GM20000 (cell line): ENCODE measurements around the gene IL1R1.
"Not testable (repeated sequence)": the region's sequence is repeated elsewhere in the genome, so short reads cannot be mapped to it uniquely, and the experiment has no call there.

Source experiments
- DNase-seq: peaks from one replicate; pipeline ENCODE4 v3.0.0; 2012; ENCODE audit warnings: low spot score
- TF ChIP-seq, protein P1 (sequence below): IDR thresholded peaks from 2 replicates; pipeline ENCODE4 v1.5.1; 2012; ENCODE audit warnings: mild to moderate bottlenecking, control low read depth; ENCODE audit errors: extremely low read depth, missing control alignments

Gene IL1R1

DNA sequence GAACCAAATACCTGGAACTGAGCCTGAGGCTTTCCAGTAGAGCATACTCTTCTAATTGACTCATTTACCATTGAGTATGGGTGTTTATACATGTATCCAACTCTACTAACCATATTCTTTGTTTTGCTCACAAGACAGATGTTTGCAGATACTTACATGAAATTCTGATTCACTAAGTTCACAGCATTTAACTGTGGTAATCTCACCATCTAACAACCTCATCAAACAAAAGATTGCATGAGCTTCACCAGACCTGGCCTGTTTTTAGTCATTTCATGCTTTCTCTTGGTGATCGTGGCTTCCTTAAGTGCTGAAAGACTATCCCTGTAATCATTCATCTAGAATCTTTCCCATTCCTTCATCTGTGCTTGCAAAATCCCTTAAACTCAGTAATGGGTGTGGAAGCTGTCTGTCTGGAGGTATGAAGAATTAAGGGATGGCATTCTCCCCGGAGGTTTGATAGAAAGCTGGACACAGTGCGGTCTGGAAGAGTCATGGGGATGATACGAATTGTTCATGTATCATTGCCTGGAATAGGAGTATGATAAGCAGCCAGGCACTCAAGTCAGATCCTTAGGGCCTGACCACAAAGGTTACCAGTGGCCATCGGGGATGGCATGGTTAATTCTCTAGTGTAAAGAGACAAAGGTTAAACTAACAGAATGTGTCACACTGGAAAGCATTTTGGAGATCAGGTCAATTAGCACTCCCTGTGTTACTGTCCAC, 42.0 kb upstream of the IL1R1 start:
- TF ChIP-seq, protein P1, sequence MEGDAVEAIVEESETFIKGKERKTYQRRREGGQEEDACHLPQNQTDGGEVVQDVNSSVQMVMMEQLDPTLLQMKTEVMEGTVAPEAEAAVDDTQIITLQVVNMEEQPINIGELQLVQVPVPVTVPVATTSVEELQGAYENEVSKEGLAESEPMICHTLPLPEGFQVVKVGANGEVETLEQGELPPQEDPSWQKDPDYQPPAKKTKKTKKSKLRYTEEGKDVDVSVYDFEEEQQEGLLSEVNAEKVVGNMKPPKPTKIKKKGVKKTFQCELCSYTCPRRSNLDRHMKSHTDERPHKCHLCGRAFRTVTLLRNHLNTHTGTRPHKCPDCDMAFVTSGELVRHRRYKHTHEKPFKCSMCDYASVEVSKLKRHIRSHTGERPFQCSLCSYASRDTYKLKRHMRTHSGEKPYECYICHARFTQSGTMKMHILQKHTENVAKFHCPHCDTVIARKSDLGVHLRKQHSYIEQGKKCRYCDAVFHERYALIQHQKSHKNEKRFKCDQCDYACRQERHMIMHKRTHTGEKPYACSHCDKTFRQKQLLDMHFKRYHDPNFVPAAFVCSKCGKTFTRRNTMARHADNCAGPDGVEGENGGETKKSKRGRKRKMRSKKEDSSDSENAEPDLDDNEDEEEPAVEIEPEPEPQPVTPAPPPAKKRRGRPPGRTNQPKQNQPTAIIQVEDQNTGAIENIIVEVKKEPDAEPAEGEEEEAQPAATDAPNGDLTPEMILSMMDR: no peak
- DNase-seq: no peak

DNA sequence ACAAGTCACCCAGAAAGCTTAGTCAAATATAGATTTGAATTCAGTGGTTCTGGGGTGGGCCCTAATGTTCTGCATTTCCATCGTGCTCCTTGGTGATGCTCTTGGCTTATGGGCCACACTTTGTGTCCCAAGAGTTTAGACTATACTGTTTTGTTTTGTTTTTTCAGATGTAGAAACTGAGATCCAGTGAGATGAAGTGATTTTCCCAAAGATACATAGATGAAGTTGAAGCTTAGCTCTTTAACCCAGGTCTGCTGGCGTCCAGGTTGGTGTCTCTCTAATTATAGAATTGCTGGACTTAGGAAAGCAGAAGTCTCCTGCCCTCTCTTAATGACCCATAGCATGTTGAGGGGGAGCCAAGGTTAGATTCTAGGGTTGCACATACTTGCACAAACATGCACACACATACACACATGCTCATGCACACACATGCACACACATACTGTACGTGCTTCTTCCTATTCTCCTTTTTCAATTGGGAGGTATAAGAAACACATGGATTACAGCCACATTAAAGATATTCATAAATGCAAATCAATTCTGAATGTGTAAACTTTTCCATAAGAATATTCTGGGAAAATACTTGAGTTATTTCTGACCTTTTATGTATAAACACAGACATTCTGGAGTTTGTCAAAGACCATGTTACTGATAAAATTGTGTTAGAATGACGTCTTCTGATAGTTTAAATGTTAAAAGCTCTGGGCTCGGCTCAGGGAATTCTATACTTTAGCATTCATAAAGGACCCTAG, 41.3 kb upstream of the IL1R1 start:
- TF ChIP-seq, protein P1: no peak
- no peak for DNase-seq

DNA sequence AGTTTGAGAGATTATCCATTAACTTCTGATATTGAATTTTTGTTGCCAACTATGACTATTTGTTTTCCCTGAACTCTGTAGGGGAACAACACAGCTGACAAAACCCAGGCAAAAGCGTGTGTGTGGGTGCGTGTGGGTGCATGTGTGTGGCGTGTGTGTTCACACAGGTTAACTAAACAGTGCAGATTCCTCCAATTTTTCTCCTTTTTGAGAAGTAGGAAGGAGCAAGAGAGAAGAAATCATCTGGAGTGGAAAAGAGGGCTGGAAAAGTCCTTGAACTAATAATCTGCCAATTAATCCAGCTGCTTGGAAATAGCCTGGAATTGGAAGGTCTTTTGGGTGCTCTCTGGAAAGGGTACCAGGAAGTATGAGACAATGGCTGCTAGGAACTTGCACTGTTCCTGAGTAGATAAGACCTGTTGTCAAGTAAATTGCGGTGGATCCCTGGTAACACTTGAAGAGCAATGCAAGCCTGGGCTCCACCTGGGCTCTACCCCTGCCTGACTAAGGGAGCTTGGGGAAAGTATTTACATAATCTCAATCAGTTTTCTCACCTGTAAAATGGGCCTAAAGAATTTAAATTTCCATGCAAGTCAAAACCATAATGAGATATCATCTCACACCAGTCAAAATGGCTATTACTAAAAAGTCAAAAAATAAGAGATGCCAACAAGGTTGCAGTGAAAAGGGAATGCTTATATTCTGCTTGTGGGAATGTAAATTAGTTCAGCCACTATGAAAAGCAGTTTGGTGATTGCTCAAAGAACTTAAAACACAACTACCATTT, 40.5 kb upstream of the IL1R1 start:
- DNase-seq: no peak
- TF ChIP-seq, protein P1: no peak

DNA sequence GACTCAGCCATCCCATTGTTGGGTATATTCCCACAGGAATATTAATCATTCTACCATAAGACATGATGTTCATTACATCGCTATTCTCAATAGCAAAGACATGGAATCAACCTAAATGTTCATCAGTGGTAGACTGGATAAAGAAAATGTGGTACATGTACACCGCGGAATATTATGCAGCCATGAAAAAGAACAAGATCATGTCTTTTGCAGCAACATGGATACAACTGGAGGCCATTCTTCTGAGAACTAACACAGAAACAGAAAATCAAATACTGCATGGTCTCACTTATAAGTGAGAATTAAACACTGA, 40.0 kb upstream of the IL1R1 start:
- not testable (repeated sequence) for DNase-seq

DNA sequence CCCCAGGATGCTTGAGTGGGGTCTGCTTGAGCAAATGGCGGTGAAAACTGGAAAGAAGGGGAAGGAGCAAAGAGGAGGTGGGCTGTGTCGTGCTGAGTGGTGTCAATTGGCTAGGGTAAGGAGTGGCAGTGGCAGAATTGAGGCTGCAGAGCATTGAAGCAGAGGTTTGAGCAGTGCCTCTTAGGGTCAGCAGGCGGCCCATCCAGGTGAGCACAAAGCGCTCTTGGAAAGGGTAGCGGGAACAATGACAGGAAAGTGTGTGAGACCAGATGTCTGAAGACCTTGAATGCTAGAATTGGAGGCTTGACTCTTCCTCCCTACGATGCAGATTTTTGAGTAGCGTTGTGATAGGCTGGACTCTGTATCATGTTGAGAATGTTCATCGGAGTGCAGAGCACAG, 39.3 kb upstream of the IL1R1 start:
- DNase-seq: no peak
- TF ChIP-seq, protein P1: no peak

DNA sequence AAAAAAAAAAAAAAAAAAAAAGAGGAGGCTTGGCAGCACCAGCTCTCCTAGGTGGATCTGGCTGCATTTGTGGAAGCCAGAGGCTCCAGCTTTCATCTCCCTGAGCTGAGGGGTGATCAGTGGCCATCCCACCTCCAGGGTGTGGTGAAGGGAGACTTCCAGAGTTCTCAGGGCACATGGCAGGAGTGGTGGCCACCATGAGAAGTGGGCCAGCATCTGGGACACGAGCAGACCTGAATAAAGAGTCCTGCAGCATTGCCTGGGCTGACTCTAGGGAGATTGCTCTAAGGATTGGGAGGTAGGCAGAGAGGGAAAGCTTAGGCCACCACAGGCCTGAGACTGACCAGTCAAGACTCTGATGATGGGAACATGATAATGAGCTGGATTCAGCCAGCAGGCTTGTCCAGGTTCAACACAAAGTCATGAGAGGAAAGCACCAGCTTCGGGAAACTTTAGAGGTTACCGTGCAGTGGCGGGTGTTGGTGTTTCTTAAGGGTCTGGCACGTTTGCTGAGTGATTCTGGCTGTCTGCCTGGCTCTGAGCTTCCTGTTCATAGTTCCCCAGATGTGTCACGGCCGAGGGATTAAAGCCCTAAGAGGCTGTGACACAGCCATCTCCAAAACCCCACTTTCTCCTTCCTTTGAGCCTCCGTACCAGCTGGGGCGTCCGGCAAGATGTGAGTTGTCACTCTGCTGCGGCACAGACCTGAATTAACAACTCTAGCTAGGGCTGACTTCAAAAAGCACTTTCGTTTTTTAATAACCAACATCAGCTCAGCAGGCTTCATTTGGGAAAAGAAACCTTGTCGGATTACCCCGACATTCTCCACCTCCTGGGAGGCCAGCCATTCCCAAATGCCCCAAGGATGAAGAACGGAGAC, 38.3 kb upstream of the IL1R1 start:
- TF ChIP-seq, protein P1: no peak
- peak; percentile 36 for DNase-seq

DNA sequence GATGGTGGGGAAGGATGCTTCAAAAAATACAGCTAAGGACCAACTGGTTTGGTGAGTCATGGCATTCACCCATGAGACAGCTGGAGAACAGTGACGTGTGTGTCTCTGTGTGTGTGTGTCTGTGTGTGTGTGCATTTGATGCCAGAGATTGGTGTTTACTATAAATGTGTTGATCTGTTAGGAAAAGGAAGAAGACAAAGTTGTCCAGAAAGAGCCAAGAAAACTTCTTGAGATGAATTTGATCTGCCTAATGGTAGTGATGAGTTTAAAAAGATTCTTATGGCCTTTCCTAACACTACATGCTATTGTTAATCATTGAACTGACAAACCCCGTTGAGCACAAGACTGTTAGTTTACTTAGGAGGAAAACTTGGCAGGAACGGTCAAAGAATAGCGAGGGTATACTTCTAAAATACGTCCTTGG, 36.4 kb upstream of the IL1R1 start:
- TF ChIP-seq, protein P1: no peak
- no peak for DNase-seq

DNA sequence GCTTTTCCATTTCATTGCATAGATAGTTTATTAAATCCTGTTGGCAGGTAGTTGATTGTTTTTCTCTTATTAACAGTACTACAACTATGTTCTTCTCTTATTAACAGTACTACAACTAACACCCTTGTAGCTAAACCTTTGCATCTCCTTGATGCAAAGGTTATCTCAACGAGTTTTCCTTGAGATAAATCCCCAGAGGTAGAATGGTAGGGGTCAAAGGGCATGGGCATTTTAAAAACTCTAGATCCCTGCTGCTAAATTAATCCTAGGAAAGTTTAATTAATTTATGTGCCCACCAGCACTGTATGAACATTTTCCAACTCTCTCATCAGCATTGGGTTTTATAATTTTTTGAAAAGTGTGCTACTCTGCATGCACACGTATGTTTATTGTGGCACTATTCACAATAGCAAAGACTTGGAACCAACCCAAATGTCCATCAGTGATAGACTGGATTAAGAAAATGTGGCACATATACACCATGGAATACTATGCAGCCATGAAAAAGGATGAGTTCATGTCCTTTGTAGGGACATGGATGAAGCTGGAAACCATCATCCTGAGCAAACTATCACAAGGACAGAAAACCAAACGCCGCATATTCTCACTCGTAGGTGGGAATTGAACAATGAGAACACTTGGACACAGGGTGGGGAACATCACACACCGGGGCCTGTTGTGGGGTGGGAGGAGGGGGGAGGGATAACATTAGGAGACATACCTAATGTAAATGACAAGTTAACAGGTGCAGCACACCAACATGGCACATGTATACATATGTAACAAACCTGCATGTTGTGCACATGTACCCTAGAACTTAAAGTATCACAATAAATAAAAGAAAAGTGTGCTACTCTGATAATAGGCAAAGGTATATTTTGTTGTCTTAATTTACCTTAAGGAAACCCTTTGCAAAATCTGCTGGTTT, 35.5 kb upstream of the IL1R1 start:
- DNase-seq: not testable (repeated sequence)
